HG03097 (cell line): ENCODE data around the gene GLTP.

Experiments
- ATAC-seq: cut with Tn5 transposase; IDR thresholded peaks from one replicate; pipeline ENCODE4 v1.9.1; 2021; ENCODE audit not compliant: unreplicated experiment, low FRiP score

The GLTP gene

DNA sequence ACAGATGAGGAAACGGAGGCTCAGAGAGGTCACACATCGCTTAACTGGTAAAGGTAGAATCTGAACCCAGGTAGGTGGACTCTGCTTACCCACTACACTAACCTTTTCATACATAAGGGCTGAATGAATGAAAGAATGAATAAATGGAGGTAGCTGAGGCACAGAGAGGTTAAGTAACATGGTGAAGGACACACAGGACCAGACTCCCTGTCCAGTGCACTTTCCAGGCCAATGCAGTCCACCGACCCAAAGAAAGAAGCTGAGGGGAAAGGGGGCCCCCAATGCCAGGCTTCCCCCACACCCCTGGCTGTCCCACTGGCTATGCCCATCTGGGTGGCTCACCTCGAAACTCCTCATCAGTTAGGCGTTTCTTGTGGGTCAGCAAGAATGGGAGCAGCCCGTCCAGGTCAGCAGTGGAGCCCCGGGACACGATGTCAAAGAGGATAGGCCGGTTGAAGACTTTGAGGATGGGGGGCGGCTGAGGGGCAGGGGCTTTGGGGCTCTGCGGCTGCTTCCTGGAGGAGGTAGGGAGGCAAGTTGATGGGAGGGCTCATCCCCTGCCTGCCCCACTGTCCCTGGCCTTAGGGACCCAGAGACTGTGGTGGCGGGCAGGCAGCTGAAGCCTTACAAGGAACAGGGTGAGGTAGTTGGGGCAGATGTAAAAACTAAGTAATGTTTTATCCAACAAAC, 72.2 kb downstream of the GLTP start:
- no peak for ATAC-seq

DNA sequence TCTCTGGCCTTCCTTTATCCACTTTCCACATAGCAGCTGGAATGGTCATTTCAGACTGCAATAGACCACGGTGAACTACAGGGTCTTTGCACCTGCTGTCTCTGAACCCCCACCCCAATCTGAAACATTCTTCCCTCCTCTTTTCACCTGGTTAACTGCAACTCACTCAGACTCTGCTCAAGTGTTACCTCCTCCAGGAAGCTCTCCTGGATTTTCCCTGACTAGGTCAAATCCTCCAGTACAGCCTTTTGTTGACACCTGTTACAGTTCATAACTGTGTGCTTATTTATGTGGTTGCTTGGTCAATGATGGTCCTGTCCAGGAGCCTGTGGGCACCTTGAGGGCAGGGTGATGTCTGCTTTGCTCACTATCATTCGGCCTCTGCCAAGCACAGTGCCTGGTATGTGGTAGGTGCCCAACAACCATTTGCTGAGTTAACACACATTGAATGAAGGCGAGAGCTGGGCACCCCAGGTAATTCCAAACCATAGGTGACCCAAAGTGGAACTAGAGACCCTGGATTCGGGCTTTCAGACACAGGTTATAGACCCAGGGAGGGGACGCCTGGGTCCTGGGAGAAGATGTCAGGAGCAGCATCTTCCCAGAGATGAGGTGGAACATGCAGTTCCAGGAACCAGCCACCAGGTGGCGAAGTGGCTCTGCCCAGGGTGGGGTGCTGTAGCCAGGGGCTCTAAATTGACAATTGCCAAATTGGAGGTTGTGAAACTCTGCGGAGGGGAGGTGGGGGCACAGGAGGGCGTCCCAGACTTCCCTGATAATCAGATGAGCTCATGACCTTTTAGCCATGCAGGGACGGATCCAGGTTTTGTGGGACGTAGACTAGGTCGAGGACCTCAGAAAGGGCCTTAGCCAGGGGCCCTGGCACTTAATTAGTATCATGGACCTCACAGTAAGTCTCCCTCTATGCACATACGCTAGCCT, 75.2 kb downstream of the GLTP start:
- no peak for ATAC-seq

DNA sequence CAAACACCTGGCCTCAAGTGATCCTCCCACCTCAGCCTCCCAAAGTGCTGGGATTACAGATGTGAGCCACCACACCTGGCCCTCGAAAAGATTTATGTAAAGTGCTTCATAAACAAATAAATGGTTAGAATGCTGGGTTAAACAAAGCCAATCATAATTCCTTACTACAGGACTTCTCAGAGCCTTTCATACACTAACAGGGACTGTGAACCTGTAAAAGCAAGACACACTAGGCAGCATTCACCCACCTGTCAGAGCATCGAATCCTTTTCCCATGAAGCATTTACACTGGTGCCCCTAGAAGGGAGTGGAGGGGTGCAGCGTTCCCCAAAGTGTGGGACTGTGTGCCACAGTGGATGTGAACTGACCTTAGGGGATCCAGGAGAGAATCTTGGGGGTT, 76.7 kb downstream of the GLTP start:
- no peak for ATAC-seq

DNA sequence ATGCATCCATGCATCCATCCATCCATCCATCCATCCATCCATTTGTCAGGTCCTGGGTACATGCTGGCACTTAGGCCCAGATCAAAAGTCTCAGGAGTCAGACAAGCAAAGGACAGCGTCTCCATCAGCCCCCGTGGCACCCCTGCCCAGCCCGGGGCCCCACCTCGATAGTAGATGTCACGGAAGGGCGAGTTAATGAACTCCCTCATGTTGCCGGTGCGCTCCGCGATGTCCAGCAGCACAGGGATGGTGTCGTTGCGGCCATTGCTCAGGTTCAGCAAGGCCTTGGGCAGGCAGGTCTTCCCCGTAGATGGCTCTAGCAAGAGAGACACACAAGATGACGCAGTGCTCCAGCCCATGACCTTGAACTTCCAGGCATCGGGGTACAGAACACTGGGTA, 77.5 kb downstream of the GLTP start:
- no peak for ATAC-seq
